Activated CD8-positive, alpha-beta memory T cell treated with anti-CD3 and anti-CD28 coated beads for 24 hours (primary cell): ENCODE measurements around the gene ATXN1L.
"Not testable (repeated sequence)": the region's sequence is repeated elsewhere in the genome, so short reads cannot be mapped to it uniquely, and the experiment has no call there.

Experiments
- DNase-seq: peaks from one replicate; pipeline ENCODE4 v3.0.0-alpha.2; 2020

The ATXN1L gene

GRCh38 chr16:71853413-71853812, 7.6 kb downstream of the ATXN1L start:
- DNase-seq = no peak

GRCh38 chr16:71854369-71854948, 8.7 kb downstream of the ATXN1L start:
- no peak for DNase-seq

- peak; percentile 62 for DNase-seq
Measured at GRCh38 chr16:71855937-71856662, 10.3 kb downstream of the ATXN1L start.

- no peak for DNase-seq
Measured at GRCh38 chr16:71859762-71860521, 14.2 kb downstream of the ATXN1L start.

GRCh38 chr16:71863995-71864394, 18.2 kb downstream of the ATXN1L start:
- no peak for DNase-seq

- DNase-seq = no peak
Measured at GRCh38 chr16:71865173-71865863, 19.5 kb downstream of the ATXN1L start.

GRCh38 chr16:71867175-71867574, 21.4 kb downstream of the ATXN1L start:
- not testable (repeated sequence) for DNase-seq

- DNase-seq = no peak
Measured at GRCh38 chr16:71867939-71868338, 22.2 kb downstream of the ATXN1L start.

- no peak for DNase-seq
Measured at GRCh38 chr16:71869089-71869488, 23.3 kb downstream of the ATXN1L start.

- no peak for DNase-seq
Measured at GRCh38 chr16:71870818-71871217, 25.0 kb downstream of the ATXN1L start.

GRCh38 chr16:71873199-71873598, 27.4 kb downstream of the ATXN1L start:
- DNase-seq = no peak

- DNase-seq = no peak
Measured at GRCh38 chr16:71878911-71879310, 33.1 kb downstream of the ATXN1L start.

GRCh38 chr16:71880176-71880575, 34.4 kb downstream of the ATXN1L start:
- no peak for DNase-seq

GRCh38 chr16:71882505-71883167, 36.9 kb downstream of the ATXN1L start:
- DNase-seq = peak; percentile 75

- peak; percentile 79 for DNase-seq
Measured at GRCh38 chr16:71883168-71883848, 37.5 kb downstream of the ATXN1L start.

GRCh38 chr16:71883849-71884638, 38.3 kb downstream of the ATXN1L start, which contains the start of gene ZNF821:
ZNF821 (minus strand) TSS chr16:71884182; CDS start chr16:71879946, 4,236 bp downstream.
- peak; percentile 86 for DNase-seq

GRCh38 chr16:71885261-71885650, 39.5 kb downstream of the ATXN1L start:
- DNase-seq = no peak

GRCh38 chr16:71889147-71889546, 43.4 kb downstream of the ATXN1L start:
- DNase-seq = no peak

GRCh38 chr16:71893888-71894228, 48.1 kb downstream of the ATXN1L start:
- no peak for DNase-seq

- DNase-seq = peak; percentile 69
Measured at GRCh38 chr16:71894229-71894920, 48.6 kb downstream of the ATXN1L start.
